Measurements from ENCODE around the gene ANKRD33.

DNA sequence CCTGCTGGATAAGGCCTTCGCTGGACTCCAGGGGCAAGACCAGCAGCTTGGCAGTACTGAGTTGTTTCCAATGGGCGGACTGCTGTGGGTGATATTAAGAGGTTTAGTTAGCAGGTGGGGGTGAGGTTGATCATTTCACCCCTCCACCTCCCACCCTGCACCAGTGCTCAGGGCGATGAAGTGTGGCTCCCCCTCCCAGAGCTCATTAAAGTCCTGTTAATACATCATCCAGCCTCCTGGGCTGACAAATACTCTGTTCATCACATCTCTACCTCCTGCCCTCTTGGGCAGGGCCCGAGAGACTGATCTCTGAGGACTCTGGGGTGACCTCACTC lies 37.0 kb upstream of the ANKRD33 start:
- no peak for TF ChIP-seq EZH2phosphoT487 (IDR thresholded peaks at IDR 0.05; ENCODE audit: insufficient read depth, low read depth)
- TF ChIP-seq EZH2 (IDR thresholded peaks at IDR 0.05; ENCODE audit: insufficient read depth, poor library complexity, severe bottlenecking): no peak

All from GM23248 (cell line).